Duodenal mucosa (tissue), 2 donors: ENCODE results near the gene ABHD16B.
"Not testable (repeated sequence)": the region's sequence is repeated elsewhere in the genome, so short reads cannot be mapped to it uniquely, and the experiment has no call there.

Experiments
- H3K27ac ChIP-seq: one replicate; pipeline ENCODE4 v1.7.0; 2013; ENCODE audit warnings: low read depth, low read length
- H3K27me3 ChIP-seq, 2 donors: one replicate each; pipeline ENCODE4 v1.7.0; 2013; ENCODE audit warnings: low read length in 2 of 2, control low read depth in 1 of 2; ENCODE audit not compliant: insufficient read depth in 2 of 2, control insufficient read depth in 1 of 2
- H3K36me3 ChIP-seq, 2 donors: one replicate each; pipeline ENCODE4 v1.7.0; 2013; ENCODE audit warnings: low read length in 2 of 2, control low read depth in 1 of 2; ENCODE audit not compliant: insufficient read depth in 2 of 2, control insufficient read depth in 1 of 2
- H3K4me1 ChIP-seq, 2 donors: one replicate each; pipeline ENCODE4 v1.7.0; 2013; ENCODE audit warnings: low read length in 2 of 2, control low read depth in 1 of 2; ENCODE audit not compliant: insufficient read depth in 2 of 2, control insufficient read depth in 1 of 2
- H3K4me3 ChIP-seq, 2 donors: one replicate each; pipeline ENCODE4 v1.7.0; 2013; ENCODE audit warnings: low read length in 2 of 2, low read depth in 1 of 2
- H3K9ac ChIP-seq, 2 donors: one replicate each; pipeline ENCODE4 v1.7.0; 2013; ENCODE audit warnings: low read length in 2 of 2, low read depth in 1 of 2
- H3K9me3 ChIP-seq, 2 donors: one replicate each; pipeline ENCODE4 v1.7.0; 2013; ENCODE audit warnings: low read length in 2 of 2, control low read depth in 1 of 2; ENCODE audit not compliant: control insufficient read depth in 1 of 2

The ABHD16B gene

GRCh38 chr20:63878899-63879663 lies 17.8 kb downstream of the ABHD16B start:
- Histone ChIP-seq H3K27ac (no peak overlapping the region), H3K36me3 (peaks cover 27 to 66% of the 10 kb centered on the region in 2 donors), H3K4me1 (peaks cover 7 to 14% of the 10 kb centered on the region in 2 donors)

GRCh38 chr20:63880901-63881300 lies 19.6 kb downstream of the ABHD16B start:
- Histone ChIP-seq H3K4me1 (peaks cover 16 to 24% of the 10 kb centered on the region in 2 donors), H3K36me3 (peaks cover 29 to 67% of the 10 kb centered on the region in 2 donors)
- not testable (repeated sequence) for H3K27ac ChIP-seq, H3K4me3 ChIP-seq, H3K9ac ChIP-seq, H3K27me3 ChIP-seq, H3K9me3 ChIP-seq

More at GRCh38 chr20:63878899-63879663, 17.8 kb downstream of the ABHD16B start:
- no peak overlapping the region for H3K4me3 ChIP-seq
- H3K9me3 ChIP-seq = no peaks in the 10 kb centered on the region
- no peak overlapping the region for H3K9ac ChIP-seq
- H3K27me3 ChIP-seq = no peaks in the 10 kb centered on the region

GRCh38 chr20:63881451-63882226 lies 20.3 kb downstream of the ABHD16B start:
- Histone ChIP-seq H3K27ac (no peak overlapping the region), H3K36me3 (peaks cover 26 to 62% of the 10 kb centered on the region in 2 donors), H3K4me3 (no peak overlapping the region), H3K27me3 (no peaks in the 10 kb centered on the region), H3K9ac (no peak overlapping the region), H3K4me1 (peaks cover 16 to 25% of the 10 kb centered on the region in 2 donors), H3K9me3 (no peaks in the 10 kb centered on the region)

- no peak overlapping the region for H3K4me3 ChIP-seq
- H3K9me3 ChIP-seq = no peaks in the 10 kb centered on the region
- no peak overlapping the region for H3K9ac ChIP-seq
- no peak overlapping the region for H3K27ac ChIP-seq
- H3K27me3 ChIP-seq = no peaks in the 10 kb centered on the region
- peaks cover 35 to 65% of the 10 kb centered on the region in 2 donors for H3K36me3 ChIP-seq
- peaks cover 16 to 25% of the 10 kb centered on the region in 2 donors for H3K4me1 ChIP-seq
Measured at GRCh38 chr20:63882257-63883200, 21.2 kb downstream of the ABHD16B start.

GRCh38 chr20:63883201-63883593 lies 21.9 kb downstream of the ABHD16B start:
- peaks cover 37 to 65% of the 10 kb centered on the region in 2 donors for H3K36me3 ChIP-seq
- H3K4me1 ChIP-seq = peaks cover 21 to 25% of the 10 kb centered on the region in 2 donors
- H3K27me3 ChIP-seq = no peaks in the 10 kb centered on the region
- H3K9ac ChIP-seq = no peak overlapping the region
- H3K27ac ChIP-seq = no peak overlapping the region
- H3K9me3 ChIP-seq = no peaks in the 10 kb centered on the region
- H3K4me3 ChIP-seq = no peak overlapping the region

- Histone ChIP-seq H3K27ac (no peak overlapping the region), H3K9ac (no peak overlapping the region), H3K4me3 (no peak overlapping the region), H3K4me1 (peaks cover 32 to 36% of the 10 kb centered on the region in 2 donors), H3K27me3 (no peaks in the 10 kb centered on the region), H3K36me3 (peaks cover 33 to 61% of the 10 kb centered on the region in 2 donors), H3K9me3 (no peaks in the 10 kb centered on the region)
Measured at GRCh38 chr20:63884506-63885263, 23.4 kb downstream of the ABHD16B start.

GRCh38 chr20:63885264-63886053 lies 24.2 kb downstream of the ABHD16B start:
- H3K9ac ChIP-seq = no peak overlapping the region
- no peaks in the 10 kb centered on the region for H3K9me3 ChIP-seq
- peaks cover 37 to 68% of the 10 kb centered on the region in 2 donors for H3K36me3 ChIP-seq
- no peak overlapping the region for H3K4me3 ChIP-seq
- no peaks in the 10 kb centered on the region for H3K27me3 ChIP-seq
- H3K4me1 ChIP-seq = peaks cover 40 to 44% of the 10 kb centered on the region in 2 donors
- H3K27ac ChIP-seq = no peak overlapping the region

GRCh38 chr20:63886054-63886419 lies 24.7 kb downstream of the ABHD16B start:
- H3K36me3 ChIP-seq = peaks cover 41 to 73% of the 10 kb centered on the region in 2 donors
- H3K4me1 ChIP-seq = peaks cover 45 to 49% of the 10 kb centered on the region in 2 donors
- no peaks in the 10 kb centered on the region for H3K27me3 ChIP-seq
- no peak overlapping the region for H3K9ac ChIP-seq
- H3K9me3 ChIP-seq = no peaks in the 10 kb centered on the region
- no peak overlapping the region for H3K4me3 ChIP-seq
- H3K27ac ChIP-seq = no peak overlapping the region

- no peaks in the 10 kb centered on the region for H3K9me3 ChIP-seq
- H3K27ac ChIP-seq = no peak overlapping the region
- no peak overlapping the region for H3K4me3 ChIP-seq
- no peaks in the 10 kb centered on the region for H3K27me3 ChIP-seq
- no peak overlapping the region for H3K9ac ChIP-seq
- peaks cover 38 to 46% of the 10 kb centered on the region in 2 donors for H3K4me1 ChIP-seq
- H3K36me3 ChIP-seq = peaks cover 42 to 73% of the 10 kb centered on the region in 2 donors
Measured at GRCh38 chr20:63886921-63887320, 25.6 kb downstream of the ABHD16B start.
